ENCODE results near the gene DNAJB14. TPM values are rescaled to one million over a fixed set of nuclear protein-coding genes. Genes with fewer than 3 reads are reported as not detected.

Gene DNAJB14
- total and polyA plus RNA-seq, 2 experiments from 2014 or later = 24.9 to 27.3 TPM

DNA sequence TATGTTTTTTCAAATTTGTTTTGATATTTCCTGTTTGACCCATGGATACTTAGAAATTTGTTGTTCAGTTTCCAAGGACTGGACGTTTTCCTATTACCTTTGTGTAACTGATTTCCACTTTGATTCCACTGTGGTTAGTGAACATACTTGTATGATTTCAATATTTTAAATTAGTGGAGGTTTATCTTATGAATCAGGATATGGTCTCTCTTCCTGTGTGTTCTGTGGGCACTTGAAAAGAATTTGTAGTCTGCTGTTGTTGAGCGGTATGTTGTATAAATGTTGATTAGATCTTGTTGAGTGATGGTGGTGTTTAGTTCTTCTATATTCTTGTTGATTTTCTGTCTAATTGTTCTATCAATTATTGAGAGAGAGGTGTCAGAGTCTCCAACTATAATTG is 31.0 kb downstream of the DNAJB14 start:
- H3K36me3 Mint-ChIP-seq (ENCODE audit: low read depth) = peaks cover 32% of the 10 kb centered on the region
- Histone ChIP-seq H3F3A (replicated peaks; ENCODE audit: low read depth) (no peaks in the 10 kb centered on the region), H3K4me3 (no peak overlapping the region), H2AFZ (no peak overlapping the region), H3K79me2 (replicated peaks; ENCODE audit: insufficient read depth) (no peaks in the 10 kb centered on the region), H4K20me1 (replicated peaks; ENCODE audit: insufficient read depth) (no peaks in the 10 kb centered on the region; the same call in 1 of the 2 replicates), H3K27ac (ENCODE audit: low read depth) (no peak overlapping the region), H3K4me2 (no peak overlapping the region), H3K9me2 (ENCODE audit: insufficient read depth) (no peaks in the 10 kb centered on the region), H3K4me1 (ENCODE audit: insufficient read depth) (no peaks in the 10 kb centered on the region), H3K27me3 (ENCODE audit: insufficient read depth) (no peaks in the 10 kb centered on the region), H3K36me3 (ENCODE audit: insufficient read depth) (peaks cover 12% of the 10 kb centered on the region; the same call in 1 of the 2 replicates)
- no peaks in the 10 kb centered on the region for H3K27me3 Mint-ChIP-seq (ENCODE audit: insufficient read depth, low read depth, poor library complexity)
- no peak for DNase-seq (ENCODE audit: low spot score)
- H3K27ac Mint-ChIP-seq = no peak overlapping the region
- no peak overlapping the region for H3K4me3 Mint-ChIP-seq
- no peaks in the 10 kb centered on the region for H3K4me1 Mint-ChIP-seq
- TF ChIP-seq, protein P1, sequence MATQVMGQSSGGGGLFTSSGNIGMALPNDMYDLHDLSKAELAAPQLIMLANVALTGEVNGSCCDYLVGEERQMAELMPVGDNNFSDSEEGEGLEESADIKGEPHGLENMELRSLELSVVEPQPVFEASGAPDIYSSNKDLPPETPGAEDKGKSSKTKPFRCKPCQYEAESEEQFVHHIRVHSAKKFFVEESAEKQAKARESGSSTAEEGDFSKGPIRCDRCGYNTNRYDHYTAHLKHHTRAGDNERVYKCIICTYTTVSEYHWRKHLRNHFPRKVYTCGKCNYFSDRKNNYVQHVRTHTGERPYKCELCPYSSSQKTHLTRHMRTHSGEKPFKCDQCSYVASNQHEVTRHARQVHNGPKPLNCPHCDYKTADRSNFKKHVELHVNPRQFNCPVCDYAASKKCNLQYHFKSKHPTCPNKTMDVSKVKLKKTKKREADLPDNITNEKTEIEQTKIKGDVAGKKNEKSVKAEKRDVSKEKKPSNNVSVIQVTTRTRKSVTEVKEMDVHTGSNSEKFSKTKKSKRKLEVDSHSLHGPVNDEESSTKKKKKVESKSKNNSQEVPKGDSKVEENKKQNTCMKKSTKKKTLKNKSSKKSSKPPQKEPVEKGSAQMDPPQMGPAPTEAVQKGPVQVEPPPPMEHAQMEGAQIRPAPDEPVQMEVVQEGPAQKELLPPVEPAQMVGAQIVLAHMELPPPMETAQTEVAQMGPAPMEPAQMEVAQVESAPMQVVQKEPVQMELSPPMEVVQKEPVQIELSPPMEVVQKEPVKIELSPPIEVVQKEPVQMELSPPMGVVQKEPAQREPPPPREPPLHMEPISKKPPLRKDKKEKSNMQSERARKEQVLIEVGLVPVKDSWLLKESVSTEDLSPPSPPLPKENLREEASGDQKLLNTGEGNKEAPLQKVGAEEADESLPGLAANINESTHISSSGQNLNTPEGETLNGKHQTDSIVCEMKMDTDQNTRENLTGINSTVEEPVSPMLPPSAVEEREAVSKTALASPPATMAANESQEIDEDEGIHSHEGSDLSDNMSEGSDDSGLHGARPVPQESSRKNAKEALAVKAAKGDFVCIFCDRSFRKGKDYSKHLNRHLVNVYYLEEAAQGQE (IDR thresholded peaks at IDR 0.05; ENCODE audit: unreplicated experiment) = no peak
- TF ChIP-seq ZNF462 (CRISPR knock-in tag; IDR thresholded peaks at IDR 0.05) (no peak), NANOG (IDR thresholded peaks at IDR 0.05; ENCODE audit: borderline replicate concordance) (no peak), STAT1 (IDR thresholded peaks at IDR 0.05; ENCODE audit: unreplicated experiment) (no peak), EZH2 (IDR thresholded peaks at IDR 0.05; ENCODE audit: low read depth, unreplicated experiment) (no peak), JUNB (IDR thresholded peaks at IDR 0.05; ENCODE audit: unreplicated experiment) (no peak), CREB1 (CRISPR knock-in tag; IDR thresholded peaks at IDR 0.05; ENCODE audit: low read depth) (no peak), CTCF (conservative IDR thresholded peaks at IDR 0.05; ENCODE audit: low read depth in 2 of 2) (no peak), EZH2phosphoT487 (IDR thresholded peaks at IDR 0.05; ENCODE audit: unreplicated experiment) (no peak), POLR2AphosphoS5 (IDR thresholded peaks at IDR 0.05; ENCODE audit: low read depth) (no peak), ZNF114 (CRISPR knock-in tag; IDR thresholded peaks at IDR 0.05) (no peak), ZNF331 (CRISPR knock-in tag; IDR thresholded peaks at IDR 0.05; ENCODE audit: low read depth) (no peak)
- TF ChIP-seq, protein P2, sequence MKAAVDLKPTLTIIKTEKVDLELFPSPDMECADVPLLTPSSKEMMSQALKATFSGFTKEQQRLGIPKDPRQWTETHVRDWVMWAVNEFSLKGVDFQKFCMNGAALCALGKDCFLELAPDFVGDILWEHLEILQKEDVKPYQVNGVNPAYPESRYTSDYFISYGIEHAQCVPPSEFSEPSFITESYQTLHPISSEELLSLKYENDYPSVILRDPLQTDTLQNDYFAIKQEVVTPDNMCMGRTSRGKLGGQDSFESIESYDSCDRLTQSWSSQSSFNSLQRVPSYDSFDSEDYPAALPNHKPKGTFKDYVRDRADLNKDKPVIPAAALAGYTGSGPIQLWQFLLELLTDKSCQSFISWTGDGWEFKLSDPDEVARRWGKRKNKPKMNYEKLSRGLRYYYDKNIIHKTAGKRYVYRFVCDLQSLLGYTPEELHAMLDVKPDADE (IDR thresholded peaks at IDR 0.05) = no peak
- no peak for ATAC-seq
- H3K9me3 Mint-ChIP-seq = no peaks in the 10 kb centered on the region
